Amygdala (tissue), 56 donors: ENCODE results near the gene CFAP410.
"Not testable (repeated sequence)": the region's sequence is repeated elsewhere in the genome, so short reads cannot be mapped to it uniquely, and the experiment has no call there.

ENCODE experiments used
- DNase-seq, 56 donors: peaks; one replicate each; lab custom pipeline; 2025; lab: John Stamatoyannopoulos, UW

The CFAP410 gene

DNA sequence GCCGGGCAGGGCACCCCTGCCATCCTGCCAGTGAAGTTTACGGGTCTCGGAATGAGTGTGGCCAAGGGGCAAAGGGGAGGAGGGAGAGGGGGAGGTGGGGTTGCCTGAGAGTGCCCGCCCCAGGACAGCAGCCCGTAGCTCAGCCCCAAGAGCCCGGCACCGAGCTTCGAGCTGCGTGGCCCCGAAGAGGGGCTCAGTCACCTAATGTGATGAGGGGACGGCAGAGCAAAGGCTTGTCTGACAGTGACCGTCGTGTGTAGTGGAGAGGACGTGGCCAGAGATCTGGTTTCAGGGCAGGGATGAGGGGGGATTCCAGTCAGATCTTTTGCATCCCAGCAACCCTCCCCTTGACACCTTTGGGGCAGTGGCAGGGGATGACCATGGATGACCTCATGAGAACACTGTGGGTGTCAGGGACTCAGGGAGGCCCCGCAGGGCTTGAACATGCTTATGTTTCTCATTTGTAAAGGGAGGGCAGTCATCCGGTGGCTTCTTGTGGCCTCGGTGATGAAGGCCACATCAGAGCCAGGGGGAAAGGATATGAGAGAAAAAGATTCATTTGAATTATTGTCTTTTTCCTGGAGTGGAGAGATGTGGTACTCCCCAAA, 13.2 kb upstream of the CFAP410 start:
- DNase-seq = no peak

- no peak for DNase-seq
Observed at GRCh38 chr21:44351535-44352252, 12.5 kb upstream of the CFAP410 start.

DNA sequence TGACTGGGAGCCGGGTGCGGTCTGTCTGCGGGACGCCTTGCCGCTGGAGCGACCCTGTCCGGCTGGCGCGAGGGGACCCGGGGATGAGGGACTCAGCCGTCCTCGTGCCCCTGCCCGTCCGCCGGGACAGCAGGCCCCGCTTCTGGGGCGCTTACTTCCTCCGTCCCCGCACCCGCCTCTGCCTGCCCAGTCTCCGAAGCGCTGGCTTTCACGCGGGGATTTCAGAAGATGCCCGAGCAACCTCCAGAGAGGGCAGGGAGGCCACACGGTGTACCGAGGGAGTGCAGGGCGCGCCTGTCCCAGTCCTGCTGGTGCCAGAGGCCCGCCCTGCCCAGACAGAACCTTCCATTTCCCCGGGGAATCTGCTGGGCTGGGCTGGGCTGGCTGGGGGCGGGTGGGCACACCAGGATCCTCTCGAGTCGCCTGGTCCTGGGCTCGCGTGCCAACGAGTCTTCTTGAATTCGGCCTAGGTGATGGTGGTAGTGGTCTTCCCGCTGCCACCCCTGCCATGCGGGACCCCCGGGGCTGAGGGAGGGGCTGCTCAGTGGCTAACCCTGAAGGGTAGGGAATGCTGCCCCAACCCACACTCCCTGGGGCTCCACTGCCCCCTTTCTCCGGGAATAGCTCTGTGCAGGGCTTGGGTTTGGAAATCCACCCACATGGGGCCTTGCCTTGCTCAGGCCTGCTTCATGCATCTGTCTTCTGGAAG, 11.7 kb upstream of the CFAP410 start:
- DNase-seq = no peak

DNA sequence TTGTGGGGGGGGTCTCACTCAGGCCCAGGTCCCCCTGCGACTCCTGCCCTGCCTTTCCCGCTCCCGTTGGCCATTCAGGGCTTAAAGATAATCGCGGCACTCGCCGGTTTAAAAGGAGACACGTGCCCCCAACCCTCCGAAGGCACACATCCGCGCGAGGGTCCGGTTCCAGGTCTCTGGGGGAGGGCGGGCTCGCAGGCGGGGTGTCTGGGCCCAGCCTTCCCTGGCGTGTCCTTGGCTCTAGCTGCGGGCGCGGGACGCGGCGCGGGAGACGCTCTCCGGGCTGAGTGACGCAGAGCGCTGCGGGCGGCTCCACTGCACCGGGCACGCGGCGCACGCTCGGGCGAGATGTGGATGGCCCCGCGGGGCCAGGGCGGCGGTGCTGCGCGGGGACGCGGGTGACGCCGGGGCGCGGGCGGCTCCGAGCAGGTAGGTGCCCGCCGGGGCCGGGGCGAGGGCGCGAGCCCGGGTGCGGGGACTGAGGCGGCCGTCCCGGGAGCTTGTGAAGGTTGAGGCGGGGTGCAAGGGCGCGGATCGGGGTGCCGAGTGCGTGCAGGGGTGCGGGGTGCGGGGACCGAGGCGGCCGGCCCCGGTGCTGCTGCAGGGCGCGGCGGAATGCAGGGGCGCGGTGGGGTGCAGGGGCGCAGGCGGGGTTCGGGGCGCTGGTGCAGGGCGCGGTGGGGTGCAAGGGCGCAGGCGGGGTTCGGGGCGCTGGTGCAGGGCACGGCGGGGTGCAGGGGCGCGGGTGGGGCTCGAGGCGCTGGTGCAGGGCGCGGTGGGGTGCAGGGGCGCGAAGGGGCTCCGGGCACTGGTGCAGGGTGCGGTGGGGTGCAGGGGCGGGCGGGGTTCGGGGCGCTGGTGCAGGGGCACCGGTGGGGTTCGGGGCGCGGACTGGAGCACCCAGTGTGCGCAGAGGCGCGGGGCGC, 10.9 kb upstream of the CFAP410 start:
- DNase-seq = peak in 2 of 56 donors; percentile 27 to 28

DNA sequence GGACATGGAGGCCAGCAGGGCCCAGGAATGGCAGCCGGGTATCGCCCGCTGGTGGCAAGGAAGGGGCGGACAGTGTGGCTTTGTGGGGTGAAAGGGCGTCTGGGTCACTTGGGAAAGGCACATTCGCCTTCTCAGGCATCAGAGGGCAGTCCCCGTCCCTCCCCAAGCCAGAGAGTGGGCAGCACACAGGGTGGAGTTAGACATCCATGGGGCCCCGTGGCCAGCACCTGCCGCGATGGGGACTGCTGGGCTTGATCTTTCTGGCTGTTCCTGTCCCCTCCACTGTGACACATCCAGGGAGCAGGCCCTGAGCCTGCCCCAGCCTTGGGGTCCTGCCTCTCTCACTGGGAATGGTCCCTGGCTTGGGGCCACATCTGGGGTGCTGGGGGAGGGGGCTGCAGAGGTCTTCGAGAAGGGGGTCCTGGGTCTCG, 10.2 kb upstream of the CFAP410 start:
- DNase-seq = no peak

GRCh38 chr21:44348861-44349260, 9.7 kb upstream of the CFAP410 start:
- DNase-seq = no peak

- DNase-seq = no peak
Observed at GRCh38 chr21:44347911-44348451, 8.8 kb upstream of the CFAP410 start.

GRCh38 chr21:44345495-44345894, 6.3 kb upstream of the CFAP410 start:
- DNase-seq = no peak

DNA sequence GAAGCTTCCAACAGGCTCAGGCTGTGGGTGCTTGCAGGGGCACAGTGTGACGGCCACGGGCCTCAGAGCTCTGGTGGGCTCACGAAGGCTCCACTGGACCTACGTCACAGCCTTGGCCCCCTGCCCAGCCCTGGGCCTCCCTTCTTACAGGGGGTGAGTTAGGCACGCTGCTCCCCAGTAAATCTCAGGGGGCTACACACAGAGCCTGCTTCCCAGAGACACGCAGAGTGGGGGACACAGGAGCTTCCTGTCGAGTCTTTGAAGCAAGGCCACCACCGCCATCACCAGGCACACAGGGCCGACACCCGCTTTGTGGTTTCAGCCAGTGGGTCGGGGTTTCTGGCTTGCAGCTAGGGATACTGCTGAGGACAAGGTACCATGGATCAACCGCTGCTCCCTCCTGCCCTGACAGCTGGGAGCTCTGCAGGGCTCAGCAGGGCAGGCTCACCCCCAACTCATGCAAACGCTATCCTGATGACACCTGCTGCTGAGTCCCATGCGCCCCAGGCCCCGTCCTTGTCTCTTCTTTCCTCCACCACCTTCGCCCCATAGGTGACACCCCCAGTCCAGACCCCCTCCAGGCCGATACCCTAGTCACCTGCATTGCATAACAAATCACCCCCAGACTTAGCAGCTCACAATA, 5.5 kb upstream of the CFAP410 start:
- DNase-seq = no peak

GRCh38 chr21:44342981-44343380, 3.8 kb upstream of the CFAP410 start:
- DNase-seq = not testable (repeated sequence)

DNA sequence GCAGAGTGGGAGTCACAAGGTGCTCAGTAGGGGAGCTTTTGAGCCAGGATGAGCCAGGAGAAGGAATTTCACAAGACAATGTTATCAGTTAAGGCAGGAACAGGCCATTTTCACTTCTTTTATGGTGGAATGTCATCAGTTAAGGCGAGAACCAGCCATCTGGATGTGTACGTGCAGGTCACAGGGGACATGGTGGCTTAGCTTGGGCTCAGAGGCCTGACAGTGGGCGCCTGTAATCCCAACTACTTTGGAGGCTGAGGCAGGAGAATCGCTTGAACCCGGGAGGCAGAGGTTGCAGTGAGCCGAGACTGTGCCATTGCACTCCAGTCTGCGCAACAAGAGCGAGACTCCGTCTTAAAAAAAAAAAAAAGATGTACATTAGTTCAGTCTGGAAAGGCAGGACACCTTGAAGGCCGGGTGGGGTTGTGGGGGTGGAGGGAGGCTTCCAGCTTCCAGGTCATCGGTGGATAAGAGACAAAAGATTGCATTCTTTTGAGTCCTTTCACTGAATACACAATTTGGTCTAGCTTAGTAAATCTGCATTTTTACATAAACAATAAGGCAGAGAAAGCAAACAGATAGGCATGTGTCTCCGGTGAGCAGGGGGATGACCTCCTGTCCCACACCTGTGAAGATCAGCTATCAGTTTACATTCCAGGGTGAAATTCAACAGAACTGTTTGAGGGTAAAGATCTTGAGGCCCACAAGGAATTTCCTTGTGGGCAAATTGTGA, 2.7 kb upstream of the CFAP410 start:
- DNase-seq = not testable (repeated sequence)

- DNase-seq = peak in 51 of 56 donors; percentile 18 to 88 (median 64)
Observed at GRCh38 chr21:44337941-44338895, 972 bp downstream of the CFAP410 start.

DNA sequence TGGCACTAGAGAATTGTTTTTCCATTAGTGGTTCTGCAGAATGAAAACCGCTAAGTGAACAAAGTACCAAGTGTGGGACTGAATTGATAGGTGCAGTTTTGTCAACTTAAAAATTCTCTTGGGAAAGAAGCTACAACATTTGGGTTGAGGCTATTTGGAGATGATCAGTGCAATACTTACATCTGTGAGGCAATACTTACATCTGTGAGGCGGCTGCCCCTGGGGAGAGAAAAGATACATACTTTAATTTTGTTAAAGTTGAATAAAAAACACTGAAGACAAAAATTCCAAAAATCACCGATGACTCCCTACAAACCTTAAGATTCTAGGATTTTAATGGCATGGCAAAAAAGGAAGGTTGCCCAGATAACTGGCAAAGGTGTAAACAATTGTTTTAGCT, 1.7 kb downstream of the CFAP410 start:
- DNase-seq = no peak

- no peak for DNase-seq
Observed at GRCh38 chr21:44335266-44336059, 3.7 kb downstream of the CFAP410 start.

DNA sequence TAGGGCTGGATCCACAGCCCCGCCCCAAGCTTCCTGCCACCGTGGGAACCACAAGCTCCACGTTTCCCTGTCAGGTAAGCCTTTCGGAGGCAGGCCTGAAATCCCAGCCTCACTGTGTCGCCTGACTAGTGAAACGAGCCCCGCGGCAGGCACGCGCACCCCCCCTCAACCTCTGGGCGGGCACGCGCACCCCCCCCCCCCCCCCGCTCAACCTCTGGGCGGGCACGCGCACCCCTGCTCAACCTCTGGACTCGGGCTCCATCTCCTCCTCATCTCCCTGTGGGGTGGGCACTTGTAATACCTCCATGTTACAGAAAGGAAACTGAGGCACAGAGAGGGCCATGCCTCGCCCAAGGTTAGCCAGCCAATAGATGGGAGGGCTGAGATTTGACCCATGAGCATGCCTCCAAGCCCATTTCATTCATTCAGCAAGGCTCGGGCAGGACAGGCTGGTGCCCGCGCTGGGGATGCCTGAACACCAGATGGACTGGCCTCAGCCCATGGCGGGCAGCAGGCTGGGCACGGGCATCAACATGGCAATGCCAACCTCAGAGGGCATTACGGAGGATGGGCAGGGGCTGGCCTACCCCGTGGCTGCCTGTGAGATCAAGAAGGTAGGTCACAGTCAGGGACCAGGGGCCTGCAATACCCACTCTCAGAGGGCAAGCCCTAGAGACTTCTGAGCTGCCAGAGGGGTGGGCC, 4.7 kb downstream of the CFAP410 start:
- no peak for DNase-seq
